Lung microvascular endothelial cell (primary cell): ENCODE results near the gene BRAF. TPM values are rescaled to one million over a fixed set of nuclear protein-coding genes. Genes with fewer than 3 reads are reported as not detected.
A peak's percentile ranks its signal among the peaks of the same experiment; 100 is the strongest.
"Not testable (repeated sequence)": the region's sequence is repeated elsewhere in the genome, so short reads cannot be mapped to it uniquely, and the experiment has no call there.

Experiments used
- DNase-seq, 2 donors: peaks; one replicate each; pipeline versions ENCODE4 v3.0.0 to v3.0.0-alpha.2; 2010; ENCODE audit warnings: low read depth in 2 of 2
- total RNA-seq: library from RNA; depleted of rRNA; stranded (reverse); fragments of >200 nt; gene quantifications from 2 replicates; pipeline ENCODE4 v1.2.1, GENCODE V29; 2014

The BRAF gene
- total RNA-seq, 1 donor from 2014 or later: 20.4 TPM

- no peak for DNase-seq
Observed at GRCh38 chr7:140918236-140918635, 6.5 kb downstream of the BRAF start.

DNA sequence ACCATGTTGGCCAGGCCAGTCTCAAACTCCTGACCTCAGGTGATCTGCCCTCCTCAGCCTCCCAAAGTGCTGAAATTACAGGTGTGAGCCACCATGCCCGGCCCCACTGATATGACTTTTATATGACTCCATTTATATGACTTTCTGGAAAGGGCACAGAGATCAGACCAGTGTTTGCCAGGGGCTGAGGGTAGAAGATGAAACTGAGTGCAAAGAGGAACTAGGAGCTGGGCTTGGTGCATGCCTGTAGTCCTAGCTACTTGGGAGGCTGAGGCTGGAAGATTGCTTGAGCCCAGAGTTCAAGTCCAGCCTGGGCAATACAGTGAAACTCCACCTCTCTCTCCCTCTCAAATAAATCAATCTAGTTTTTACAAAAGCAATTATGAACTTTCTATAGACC is 7.5 kb downstream of the BRAF start:
- DNase-seq: no peak

- peak in 1 of 2 donors; percentile 37 for DNase-seq
Observed at GRCh38 chr7:140915935-140916555, 8.7 kb downstream of the BRAF start.

- no peak for DNase-seq
Observed at GRCh38 chr7:140914083-140914482, 10.6 kb downstream of the BRAF start.

- DNase-seq: not testable (repeated sequence)
Observed at GRCh38 chr7:140913596-140913928, 11.2 kb downstream of the BRAF start.

DNA sequence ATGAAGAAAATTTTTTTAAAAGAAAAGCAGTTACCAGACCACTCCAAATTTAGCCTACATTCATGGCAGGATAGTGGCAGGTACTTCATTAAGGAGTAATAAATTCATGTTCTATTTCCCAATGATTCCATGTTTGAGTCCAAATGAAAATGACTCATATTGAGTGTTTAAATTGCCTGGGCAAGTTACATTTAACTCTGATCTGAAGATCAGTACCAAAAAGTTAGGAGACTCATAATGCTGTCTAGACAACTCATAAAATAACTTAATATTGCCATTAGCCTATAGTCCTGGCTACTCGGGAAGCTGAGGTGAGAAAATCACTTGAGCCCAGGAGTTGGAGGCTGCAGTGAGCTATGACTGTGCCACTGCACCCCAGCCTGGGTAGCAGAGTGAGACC is 13.0 kb downstream of the BRAF start:
- no peak for DNase-seq

GRCh38 chr7:140909476-140910161 is 15.1 kb downstream of the BRAF start:
- no peak for DNase-seq

GRCh38 chr7:140908361-140908760 is 16.4 kb downstream of the BRAF start:
- DNase-seq: no peak

GRCh38 chr7:140903741-140904480 is 20.8 kb downstream of the BRAF start:
- DNase-seq: peak in 1 of 2 donors; percentile 8

DNA sequence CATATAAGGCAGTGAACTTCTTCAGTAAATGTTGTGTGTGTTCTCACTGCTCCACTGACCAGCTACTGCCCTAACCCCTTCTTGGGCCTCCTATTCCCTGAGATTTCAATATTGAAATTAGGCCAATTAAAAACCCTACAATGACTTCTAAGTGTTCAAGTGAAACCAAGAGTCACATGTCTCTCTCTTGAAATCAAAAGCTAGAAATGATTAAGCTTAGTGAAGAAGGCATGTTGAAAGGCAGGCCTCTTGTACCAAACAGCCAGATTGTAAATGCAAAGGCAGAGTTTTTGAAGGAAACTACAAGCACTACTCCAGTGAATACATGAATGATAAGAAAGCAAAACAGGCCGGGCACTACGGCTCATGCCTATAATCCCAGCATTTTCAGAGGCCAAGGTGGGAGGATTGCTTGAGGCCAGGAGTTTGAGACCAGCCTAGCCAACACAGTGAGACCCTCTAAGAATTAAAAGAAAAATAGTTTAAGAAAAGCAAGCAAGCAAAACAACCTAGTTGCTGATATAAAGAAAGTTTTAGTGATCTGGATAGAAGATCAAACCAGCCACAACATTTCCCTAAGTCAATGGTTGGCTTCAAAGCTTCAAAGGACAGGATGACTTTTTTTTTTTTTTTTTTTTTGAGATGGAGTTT is 22.3 kb downstream of the BRAF start:
- no peak for DNase-seq

- no peak for DNase-seq
Observed at GRCh38 chr7:140901941-140902302, 22.8 kb downstream of the BRAF start.

DNA sequence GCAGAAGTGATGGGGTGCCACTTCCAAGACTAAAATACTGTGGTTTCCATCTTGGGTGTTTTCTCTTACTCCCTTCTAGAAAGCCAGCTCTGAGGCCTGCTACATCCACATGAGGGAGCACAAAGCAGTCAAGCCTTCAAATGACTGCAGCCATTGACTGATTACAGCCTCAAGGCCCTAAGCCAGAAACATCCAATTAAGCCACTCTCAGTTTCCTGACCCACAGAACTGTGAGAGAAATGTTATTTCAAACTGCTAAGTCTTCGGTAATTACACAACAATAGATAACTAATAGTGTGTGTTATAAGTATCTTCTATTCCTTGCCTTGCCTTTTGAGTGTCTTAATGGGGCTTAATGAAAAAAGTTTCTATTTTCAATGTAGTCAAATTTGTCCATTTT is 24.8 kb downstream of the BRAF start:
- peak in 1 of 2 donors; percentile 10 for DNase-seq

DNA sequence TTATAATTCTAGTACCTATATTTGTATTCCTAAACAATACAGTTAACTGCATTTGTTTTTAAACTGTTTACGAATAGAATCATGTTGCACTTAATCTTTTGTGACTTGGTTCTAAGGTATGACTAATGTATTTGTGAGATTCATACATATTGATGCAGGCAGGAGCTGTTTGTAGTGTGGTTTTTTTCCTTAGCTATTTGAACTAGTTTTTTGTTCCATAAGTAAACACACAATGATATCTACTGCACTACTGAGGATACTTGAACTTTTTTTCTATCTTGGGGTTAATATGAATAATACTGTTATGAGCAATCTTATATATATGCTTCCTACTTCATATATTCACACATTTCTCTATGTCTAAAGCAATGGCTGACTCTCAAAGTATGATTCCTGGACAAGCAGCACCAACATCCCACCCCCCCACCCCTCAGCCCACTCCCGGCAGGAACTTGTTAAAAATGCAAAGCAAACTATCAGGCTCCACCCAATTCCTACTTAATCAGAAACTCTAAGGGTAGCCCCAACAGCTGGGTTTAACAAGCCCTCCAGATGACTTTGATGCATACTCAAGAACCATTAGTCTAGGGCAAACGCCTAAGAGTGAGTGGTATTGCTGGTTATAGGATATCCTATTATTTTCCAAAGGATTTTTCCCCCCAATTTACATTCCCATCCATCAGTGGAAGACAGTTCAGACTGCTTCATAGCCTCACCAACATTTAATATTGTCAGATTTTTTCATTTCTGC is 25.8 kb downstream of the BRAF start:
- no peak for DNase-seq

- DNase-seq: no peak
Observed at GRCh38 chr7:140896996-140897395, 27.7 kb downstream of the BRAF start.

DNA sequence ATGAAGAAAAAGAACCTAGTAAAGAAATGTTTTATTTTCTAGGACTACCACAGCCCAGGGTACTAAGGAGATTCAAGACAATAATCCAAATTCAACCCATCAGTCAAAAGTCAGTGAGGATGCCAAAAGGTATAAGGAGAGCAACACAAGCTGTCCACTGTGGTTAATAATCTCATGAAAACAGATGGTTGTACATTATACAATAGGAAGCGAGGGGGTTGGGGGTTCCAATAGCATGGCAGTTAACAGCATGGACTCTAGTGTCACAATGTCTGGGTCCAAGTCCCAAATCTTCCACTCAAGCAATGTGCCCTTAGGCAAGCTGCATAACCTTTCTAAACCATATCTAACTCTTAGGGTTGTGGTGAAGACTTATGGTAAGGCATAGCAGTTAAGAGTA is 35.1 kb downstream of the BRAF start:
- no peak for DNase-seq

- no peak for DNase-seq
Observed at GRCh38 chr7:140889150-140889549, 35.6 kb downstream of the BRAF start.

- DNase-seq: no peak
Observed at GRCh38 chr7:140888087-140888486, 36.6 kb downstream of the BRAF start.

DNA sequence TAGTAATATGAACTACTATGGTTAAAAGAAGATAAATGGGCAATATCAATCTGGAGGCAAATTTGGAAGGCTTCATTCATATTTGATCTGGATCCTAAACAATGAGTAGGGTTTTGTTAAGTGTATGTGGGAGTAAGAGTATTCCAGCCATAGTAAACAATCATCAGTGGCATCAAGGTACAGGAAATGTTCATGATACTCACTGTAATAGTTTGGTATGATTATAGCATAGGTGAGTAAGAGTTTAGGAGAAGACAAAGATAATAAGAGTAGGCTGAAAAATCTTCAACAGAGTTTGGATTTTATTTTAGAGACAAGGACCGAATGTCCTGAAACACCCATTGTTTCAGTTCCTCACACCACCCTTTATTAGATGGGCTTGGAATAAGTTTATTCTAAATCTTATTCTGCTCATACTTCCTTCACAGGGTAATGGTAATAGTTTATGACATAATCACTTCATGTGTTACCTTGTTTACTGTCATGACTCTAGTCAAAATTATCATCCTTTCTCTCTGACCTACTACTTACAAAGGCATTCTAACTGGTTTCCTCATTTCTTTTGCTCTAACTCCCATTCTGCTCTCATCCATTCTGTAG is 38.9 kb downstream of the BRAF start:
- no peak for DNase-seq

- no peak for DNase-seq
Observed at GRCh38 chr7:140883378-140883777, 41.4 kb downstream of the BRAF start.

DNA sequence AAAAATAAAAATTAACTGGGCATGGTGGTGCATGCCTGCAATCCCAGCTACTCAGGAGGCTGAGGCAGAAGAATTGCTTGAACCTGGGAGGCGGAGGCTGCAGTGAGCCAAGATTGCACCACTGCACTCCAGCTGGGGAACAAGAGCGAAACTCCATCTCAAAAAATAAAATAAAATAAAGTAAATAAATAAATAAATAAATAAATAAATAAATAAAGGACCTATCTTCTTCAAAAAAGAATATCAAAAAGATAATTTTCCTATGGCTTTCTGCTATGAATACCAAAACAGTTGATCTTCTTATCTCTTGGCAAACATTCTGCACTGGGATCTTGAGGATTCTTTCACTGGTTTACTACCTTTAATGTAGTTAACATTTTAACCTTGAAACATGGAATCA is 41.9 kb downstream of the BRAF start:
- DNase-seq: not testable (repeated sequence)

GRCh38 chr7:140881507-140882228 is 43.1 kb downstream of the BRAF start:
- no peak for DNase-seq
